Activated CD4-positive, alpha-beta T cell treated with anti-CD3 and anti-CD28 coated beads, Interleukin-2, amount 10 ng/mL, durations not matched to agents 7 days and 5 days (primary cell): ENCODE data around the gene UCN2. TPM values are rescaled to one million over a fixed set of nuclear protein-coding genes. Genes with fewer than 3 reads are reported as not detected.

Experiments
- CTCF ChIA-PET: fragments of 350-600 bp; sonication (Branson Sonifier 250); formaldehyde crosslinking; loops from one replicate; lab custom pipeline; 2021; ENCODE audit warnings: antibody characterized with exemption; lab: Charles Lee
- POLR2A ChIA-PET: fragments of 350-600 bp; sonication (Branson Sonifier 250); formaldehyde crosslinking; loops from one replicate; lab custom pipeline; 2021; ENCODE audit warnings: antibody characterized with exemption; lab: Charles Lee
- DNase-seq: peaks from one replicate; pipeline ENCODE4 v3.0.0-alpha.2; 2020
- H3K27ac Mint-ChIP-seq: one replicate; pipeline ENCODE4 v1.8.0; 2021; ENCODE audit warnings: mild to moderate bottlenecking, moderate library complexity, mixed read lengths
- H3K27me3 Mint-ChIP-seq: one replicate; pipeline ENCODE4 v1.8.0; 2021; ENCODE audit warnings: mixed read lengths
- H3K36me3 Mint-ChIP-seq: one replicate; pipeline ENCODE4 v1.8.0; 2021; ENCODE audit warnings: low read depth, mixed read lengths
- H3K4me1 Mint-ChIP-seq: one replicate; pipeline ENCODE4 v1.8.0; 2021; ENCODE audit warnings: mixed read lengths
- H3K4me3 Mint-ChIP-seq: one replicate; pipeline ENCODE4 v1.8.0; 2021; ENCODE audit warnings: mild to moderate bottlenecking, moderate library complexity, mixed read lengths
- H3K9me3 Mint-ChIP-seq: one replicate; pipeline ENCODE4 v1.8.0; 2021; ENCODE audit warnings: mixed read lengths
- total RNA-seq, 2 experiments: library from RNA; stranded (reverse); gene quantifications; one replicate each; pipeline ENCODE4 v1.2.3, GENCODE V29; 2021

The UCN2 gene
- total RNA-seq, 2 experiments from 2014 or later = not detected

- Mint-ChIP-seq H3K4me3 (no peak overlapping the region), H3K9me3 (no peaks in the 10 kb centered on the region), H3K27ac (no peak overlapping the region), H3K4me1 (no peaks in the 10 kb centered on the region), H3K36me3 (peaks cover 7% of the 10 kb centered on the region), H3K27me3 (peaks cover 21% of the 10 kb centered on the region)
- ChIA-PET POLR2A (no interaction called here), CTCF (interaction anchor here (0.9 to 2.4 kb wide), 5 partner anchors 9 to 161 kb away, joined by 3 to 8 read pairs (median 4); partner anchors contain the start of gene UQCRC1)
- no peak for DNase-seq
These were observed 33.3 kb upstream of the UCN2 start for GRCh38 chr3:48596676-48597407.

DNA sequence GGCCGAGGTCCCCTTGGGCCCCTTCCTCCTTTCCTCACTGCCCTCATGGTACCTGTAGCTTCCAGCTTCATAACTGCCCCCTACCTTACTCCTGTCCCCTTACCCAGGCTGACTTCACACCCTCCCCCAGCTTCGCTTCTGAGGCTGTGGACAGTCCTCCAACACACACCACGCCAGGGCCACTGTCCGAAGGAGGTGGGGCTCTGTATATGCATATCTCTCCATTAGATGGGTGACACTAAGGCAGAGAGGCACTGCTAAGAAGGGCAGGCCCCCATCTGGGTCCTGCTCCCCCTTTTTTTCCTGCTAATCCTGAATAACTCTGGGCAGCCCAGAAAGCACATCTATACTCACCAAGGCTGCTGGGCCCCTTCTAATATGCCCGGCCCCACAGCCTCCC lies 32.6 kb upstream of the UCN2 start:
- ChIA-PET CTCF (interaction anchor here (0.7 to 2.4 kb wide), 2 partner anchors 8 to 160 kb away, joined by 3 to 8 read pairs; no protein-coding TSS in a partner anchor), POLR2A (no interaction called here)
- Mint-ChIP-seq H3K9me3 (no peaks in the 10 kb centered on the region), H3K4me1 (no peaks in the 10 kb centered on the region), H3K27ac (no peak overlapping the region), H3K36me3 (peaks cover 7% of the 10 kb centered on the region), H3K4me3 (no peak overlapping the region), H3K27me3 (peaks cover 21% of the 10 kb centered on the region)
- no peak for DNase-seq

GRCh38 chr3:48595526-48596121 lies 32.0 kb upstream of the UCN2 start:
- POLR2A ChIA-PET = no interaction called here
- CTCF ChIA-PET = interaction anchor here (0.7 kb wide), 1 partner anchor 9 kb away, joined by 3 read pairs; no protein-coding TSS in a partner anchor
- no peaks in the 10 kb centered on the region for H3K4me1 Mint-ChIP-seq
- peaks cover 4% of the 10 kb centered on the region for H3K36me3 Mint-ChIP-seq
- no peak overlapping the region for H3K4me3 Mint-ChIP-seq
- DNase-seq = no peak
- H3K27me3 Mint-ChIP-seq = peaks cover 21% of the 10 kb centered on the region
- no peak overlapping the region for H3K27ac Mint-ChIP-seq
- H3K9me3 Mint-ChIP-seq = no peaks in the 10 kb centered on the region

DNA sequence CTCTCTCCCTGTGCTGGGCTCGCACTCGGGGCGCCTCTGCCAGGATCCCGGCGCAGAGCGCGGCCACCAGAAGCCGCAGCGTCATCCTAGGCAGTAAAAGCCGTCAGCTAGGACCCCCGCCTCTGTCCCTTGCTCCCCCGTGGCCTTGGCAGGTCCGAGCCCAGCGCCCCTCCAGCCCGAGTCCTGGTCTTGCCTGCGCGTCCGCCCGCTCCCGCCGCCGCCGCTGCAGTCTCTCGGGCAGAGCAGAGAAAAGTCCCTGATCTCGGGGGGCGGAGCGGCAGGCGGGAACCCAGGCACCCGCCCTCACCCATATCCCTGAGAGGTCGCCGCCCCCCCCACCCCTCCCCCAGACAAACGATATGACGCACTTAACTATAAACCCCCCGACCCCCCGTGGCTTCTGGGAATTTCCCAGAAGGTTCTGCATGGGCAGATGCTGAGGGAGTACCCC lies 31.5 kb upstream of the UCN2 start, which contains the start of gene COL7A1:
COL7A1 (minus strand) TSS at position 255 of the 451 bp plus-strand sequence; CDS start at position 85, 170 bp downstream.
- no peaks in the 10 kb centered on the region for H3K9me3 Mint-ChIP-seq
- H3K27ac Mint-ChIP-seq = no peak within 1 kb of the TSS
- H3K27me3 Mint-ChIP-seq = peaks cover 21% of the 10 kb centered on the region
- ChIA-PET CTCF (no interaction called here), POLR2A (no interaction called here)
- no peak within 1 kb of the TSS for H3K4me3 Mint-ChIP-seq
- peaks cover 2% of the 10 kb centered on the region for H3K36me3 Mint-ChIP-seq
- no peak for DNase-seq
- H3K4me1 Mint-ChIP-seq = no peaks in the 10 kb centered on the region

DNA sequence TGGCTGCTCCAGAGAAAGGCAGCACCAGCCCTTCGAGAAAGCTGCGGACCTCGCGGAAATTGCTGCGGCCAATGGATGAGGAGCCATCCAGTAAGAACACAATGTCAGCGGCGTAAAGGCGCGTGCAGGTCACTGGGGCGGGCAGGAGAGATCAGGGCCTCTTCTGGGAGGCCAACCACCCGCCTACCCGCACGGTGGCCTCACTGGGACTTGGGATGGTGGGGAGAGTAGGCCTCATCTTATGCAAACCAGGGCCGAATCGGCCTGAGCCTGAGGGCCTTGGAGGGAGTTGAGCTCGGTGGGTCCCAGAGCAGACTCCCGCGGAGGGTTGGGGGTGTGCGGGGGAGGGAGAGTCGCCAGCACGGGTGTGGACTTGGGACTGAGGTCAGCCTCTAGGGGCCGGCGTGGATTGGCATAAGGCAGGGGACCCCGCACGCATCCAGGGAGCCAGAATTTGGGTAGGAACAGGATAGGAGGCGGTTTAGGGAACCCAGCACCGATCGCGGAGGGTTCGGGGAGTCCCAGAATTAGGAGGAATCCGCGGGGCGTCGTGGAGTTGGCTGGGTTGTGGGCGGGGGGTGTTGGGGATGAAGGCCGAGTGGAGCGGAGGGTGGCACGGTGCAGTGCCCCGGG lies 31.0 kb upstream of the UCN2 start:
- ChIA-PET CTCF (no interaction called here), POLR2A (no interaction called here)
- Mint-ChIP-seq H3K27ac (no peak overlapping the region), H3K9me3 (no peaks in the 10 kb centered on the region), H3K4me3 (no peak overlapping the region), H3K4me1 (no peaks in the 10 kb centered on the region), H3K36me3 (peaks cover 2% of the 10 kb centered on the region), H3K27me3 (peaks cover 21% of the 10 kb centered on the region)
- DNase-seq = no peak

- peaks cover 21% of the 10 kb centered on the region for H3K27me3 Mint-ChIP-seq
- ChIA-PET POLR2A (no interaction called here), CTCF (no interaction called here)
- no peaks in the 10 kb centered on the region for H3K4me1 Mint-ChIP-seq
- no peak overlapping the region for H3K4me3 Mint-ChIP-seq
- H3K36me3 Mint-ChIP-seq = peaks cover 2% of the 10 kb centered on the region
- H3K27ac Mint-ChIP-seq = no peak overlapping the region
- no peak for DNase-seq
- no peaks in the 10 kb centered on the region for H3K9me3 Mint-ChIP-seq
These were observed 29.8 kb upstream of the UCN2 start for GRCh38 chr3:48593337-48593736.

GRCh38 chr3:48592519-48593087 lies 29.0 kb upstream of the UCN2 start:
- CTCF ChIA-PET = no interaction called here
- Mint-ChIP-seq H3K4me1 (no peaks in the 10 kb centered on the region), H3K36me3 (no peaks in the 10 kb centered on the region), H3K9me3 (no peaks in the 10 kb centered on the region), H3K27ac (no peak overlapping the region), H3K4me3 (no peak overlapping the region), H3K27me3 (peaks cover 22% of the 10 kb centered on the region)
- POLR2A ChIA-PET = no interaction called here
- no peak for DNase-seq

GRCh38 chr3:48591886-48592518 lies 28.4 kb upstream of the UCN2 start:
- ChIA-PET POLR2A (no interaction called here), CTCF (no interaction called here)
- Mint-ChIP-seq H3K36me3 (no peaks in the 10 kb centered on the region), H3K9me3 (no peaks in the 10 kb centered on the region), H3K4me3 (no peak overlapping the region), H3K27me3 (peaks cover 22% of the 10 kb centered on the region), H3K4me1 (no peaks in the 10 kb centered on the region), H3K27ac (no peak overlapping the region)
- DNase-seq = no peak

- Mint-ChIP-seq H3K27ac (no peak overlapping the region), H3K9me3 (no peaks in the 10 kb centered on the region), H3K36me3 (no peaks in the 10 kb centered on the region), H3K4me3 (no peak overlapping the region), H3K27me3 (peaks cover 22% of the 10 kb centered on the region), H3K4me1 (no peaks in the 10 kb centered on the region)
- CTCF ChIA-PET = no interaction called here
- DNase-seq = no peak
- POLR2A ChIA-PET = no interaction called here
These were observed 27.9 kb upstream of the UCN2 start for GRCh38 chr3:48591436-48591835.

DNA sequence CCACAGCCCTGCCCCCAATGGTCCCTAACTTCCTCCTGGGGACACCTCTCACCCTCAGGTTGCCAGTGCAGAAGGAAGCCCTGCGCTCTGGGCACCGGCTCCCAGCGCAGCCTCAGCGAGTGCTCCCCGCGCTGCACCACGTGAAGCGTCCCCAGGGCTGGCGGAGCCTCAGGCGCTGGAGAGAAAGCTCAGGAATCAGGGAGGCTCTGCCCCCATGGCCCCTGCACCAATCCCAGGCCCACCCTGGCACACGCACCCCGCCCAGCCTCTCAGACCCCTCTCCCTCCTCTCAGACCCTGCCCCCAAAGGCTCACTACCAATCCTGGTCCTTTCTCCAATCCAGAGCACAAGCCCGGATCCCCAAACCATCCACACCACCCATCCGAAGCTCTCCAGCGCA lies 24.6 kb upstream of the UCN2 start:
- Mint-ChIP-seq H3K36me3 (no peaks in the 10 kb centered on the region), H3K27ac (no peak overlapping the region), H3K9me3 (no peaks in the 10 kb centered on the region), H3K27me3 (peaks cover 2% of the 10 kb centered on the region), H3K4me3 (no peak overlapping the region), H3K4me1 (no peaks in the 10 kb centered on the region)
- POLR2A ChIA-PET = no interaction called here
- DNase-seq = no peak
- CTCF ChIA-PET = interaction anchor here (1.6 to 2.0 kb wide), 2 partner anchors 9 to 47 kb away, joined by 4 to 5 read pairs; partner anchors contain the start of gene SLC26A6

DNA sequence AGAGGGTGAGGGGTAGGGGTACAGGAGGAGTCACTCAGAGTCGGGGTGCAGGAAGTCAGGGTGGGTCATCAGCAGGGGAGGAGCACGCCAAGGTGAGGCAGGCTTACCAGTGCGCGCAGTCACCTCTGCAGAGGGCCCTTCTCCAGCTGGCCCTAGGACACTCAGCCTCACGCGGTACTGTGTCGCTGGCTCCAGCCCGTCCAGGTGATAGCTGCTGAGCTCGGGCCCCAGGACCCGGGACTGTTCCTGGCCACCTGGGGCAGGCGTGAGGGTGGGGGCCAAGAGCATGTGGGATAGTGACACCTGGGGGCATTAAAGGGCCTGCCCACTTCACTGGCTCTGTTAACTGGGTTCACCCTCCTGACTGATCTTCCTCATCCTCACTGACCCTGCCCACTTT lies 24.1 kb upstream of the UCN2 start:
- CTCF ChIA-PET = interaction anchor here (1.6 to 2.0 kb wide), 2 partner anchors 10 to 48 kb away, joined by 4 to 5 read pairs; partner anchors contain the start of gene SLC26A6
- H3K27ac Mint-ChIP-seq = no peak overlapping the region
- no peaks in the 10 kb centered on the region for H3K4me1 Mint-ChIP-seq
- no peak overlapping the region for H3K4me3 Mint-ChIP-seq
- DNase-seq = no peak
- POLR2A ChIA-PET = no interaction called here
- no peaks in the 10 kb centered on the region for H3K36me3 Mint-ChIP-seq
- no peaks in the 10 kb centered on the region for H3K9me3 Mint-ChIP-seq
- H3K27me3 Mint-ChIP-seq = peaks cover 2% of the 10 kb centered on the region

GRCh38 chr3:48585411-48585810 lies 21.8 kb upstream of the UCN2 start:
- CTCF ChIA-PET = no interaction called here
- peaks cover 2% of the 10 kb centered on the region for H3K27me3 Mint-ChIP-seq
- POLR2A ChIA-PET = no interaction called here
- H3K36me3 Mint-ChIP-seq = no peaks in the 10 kb centered on the region
- H3K27ac Mint-ChIP-seq = no peak overlapping the region
- H3K4me1 Mint-ChIP-seq = no peaks in the 10 kb centered on the region
- DNase-seq = no peak
- H3K4me3 Mint-ChIP-seq = no peak overlapping the region
- no peaks in the 10 kb centered on the region for H3K9me3 Mint-ChIP-seq
